RCC 7860 (cell line): ENCODE data around the gene OSTF1.

ENCODE experiments used
- DNase-seq: peaks from one replicate; pipeline ENCODE4 v3.0.0-alpha.2; 2015; ENCODE audit warnings: low spot score
- FAIRE-seq: peaks from 2 replicates; lab custom pipeline; 2012; peaks lifted over from hg19 to GRCh38; lab: Jason Lieb, UNC

The OSTF1 gene

DNA sequence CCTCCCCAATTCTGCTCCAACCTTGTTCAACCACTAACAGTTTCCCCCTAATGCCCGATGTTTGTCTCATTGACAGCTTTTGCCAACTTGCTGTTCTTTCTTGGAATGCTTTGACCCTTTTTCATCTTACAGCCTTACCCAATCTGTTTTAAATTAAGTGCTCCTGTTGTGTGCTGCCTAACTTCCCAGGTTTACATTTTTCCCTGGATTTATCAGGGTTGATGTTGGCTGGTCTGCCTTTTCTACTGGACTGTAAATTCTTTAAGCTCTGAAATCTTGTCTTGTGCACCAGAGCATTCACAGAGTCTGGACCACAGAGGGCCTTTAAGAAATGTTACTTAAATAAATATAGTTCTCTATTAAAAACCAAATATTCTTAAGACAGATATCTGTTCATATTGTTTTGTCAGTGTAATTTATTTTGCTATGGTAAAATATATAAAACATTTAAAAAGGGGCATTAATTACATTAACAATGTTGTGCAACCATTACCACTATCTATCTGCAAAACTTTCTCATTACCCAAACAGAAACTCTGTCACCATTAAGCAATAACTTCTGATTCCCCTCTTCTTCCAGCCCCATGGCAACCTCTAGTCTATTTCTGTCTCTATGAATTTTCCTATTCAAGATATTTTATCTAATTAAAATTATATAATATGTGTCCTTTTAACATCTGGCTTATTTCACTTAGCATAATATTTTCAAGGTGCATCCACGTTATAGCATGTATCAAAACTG, 73.0 kb downstream of the OSTF1 start:
- FAIRE-seq (no peak), DNase-seq (no peak)

GRCh38 chr9:75163764-75164163, 75.5 kb downstream of the OSTF1 start:
- DNase-seq (no peak), FAIRE-seq (no peak)

DNA sequence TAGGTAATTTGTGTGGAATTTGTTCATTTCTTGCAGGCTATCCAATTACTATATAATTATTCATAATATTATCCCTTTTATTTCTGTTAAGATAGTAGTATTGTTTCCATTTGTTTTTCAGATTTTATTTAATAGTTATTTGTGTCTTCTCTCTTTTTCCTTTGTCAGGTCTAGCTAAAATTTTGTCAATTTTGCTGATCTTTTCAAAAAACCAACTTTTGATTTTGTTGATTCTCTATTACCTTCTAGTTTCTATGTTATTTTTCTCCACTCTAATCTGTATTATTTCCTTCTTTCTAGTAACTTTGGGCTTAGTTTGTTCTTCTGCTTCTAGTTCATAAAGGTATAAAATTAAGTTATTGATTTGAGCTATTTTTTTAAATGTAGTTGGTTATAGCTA, 76.3 kb downstream of the OSTF1 start:
- FAIRE-seq (no peak), DNase-seq (no peak)

DNA sequence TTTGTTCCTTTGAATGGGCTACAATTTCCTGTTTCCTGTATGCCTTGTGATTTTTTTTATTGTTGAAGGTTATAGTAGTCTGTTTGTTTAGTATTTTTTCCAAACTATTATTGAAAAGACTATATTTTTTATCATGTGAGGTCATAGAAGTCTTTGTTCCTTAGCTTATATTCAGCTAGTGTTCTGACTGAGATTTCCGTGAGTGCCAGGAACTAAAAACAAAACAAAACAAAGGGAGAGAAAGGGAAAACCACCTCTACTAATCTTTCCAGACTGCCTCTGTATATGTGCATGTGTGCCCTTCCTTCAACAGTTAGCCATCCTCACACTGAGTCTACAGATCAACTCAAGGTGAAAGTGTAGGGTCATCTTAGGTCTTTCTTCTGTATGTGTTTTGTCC, 79.0 kb downstream of the OSTF1 start:
- no peak for DNase-seq
- no peak for FAIRE-seq

DNA sequence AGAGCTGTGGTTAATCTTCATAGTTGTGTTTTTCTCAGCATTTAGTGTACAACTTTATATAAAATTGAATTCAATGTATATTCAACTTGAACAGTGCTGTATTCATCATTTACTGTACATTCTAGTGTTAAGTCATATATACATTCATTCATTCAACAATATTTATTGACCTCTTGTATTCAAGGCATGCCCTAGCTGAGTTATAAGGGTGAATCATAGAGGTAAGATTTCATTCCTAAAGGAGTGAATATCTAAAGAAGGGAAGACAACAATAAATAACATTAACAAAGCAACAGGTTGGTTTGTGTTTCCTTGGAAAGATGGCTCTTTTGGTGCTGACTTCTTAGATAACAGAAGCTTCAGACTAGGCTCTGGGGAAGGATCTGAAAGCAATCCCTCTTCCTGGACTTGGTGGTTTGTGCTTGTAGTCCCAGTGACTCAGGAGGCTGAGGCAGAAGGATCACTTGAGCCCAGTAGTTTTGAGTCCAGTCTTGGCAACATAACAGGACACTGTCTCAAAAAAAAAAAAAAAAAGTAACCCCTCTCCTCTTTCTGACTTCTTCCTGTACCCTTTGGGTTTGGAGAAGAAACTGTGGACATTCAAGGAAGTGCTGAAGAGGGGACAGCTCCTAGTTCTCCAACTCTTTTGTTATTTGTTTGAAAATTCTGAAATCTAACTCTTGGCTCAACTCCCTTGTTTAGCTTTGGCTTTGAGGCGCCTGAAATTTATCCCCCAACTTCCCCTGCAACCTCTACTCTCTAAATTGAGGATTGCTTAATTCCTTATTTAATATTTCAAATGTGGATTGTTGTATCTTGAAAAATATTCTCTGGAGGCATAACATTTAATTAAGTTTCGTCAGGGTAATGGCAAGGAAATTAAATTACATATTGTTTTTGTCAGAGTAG, 80.2 kb downstream of the OSTF1 start:
- DNase-seq (no peak), FAIRE-seq (no peak)

DNA sequence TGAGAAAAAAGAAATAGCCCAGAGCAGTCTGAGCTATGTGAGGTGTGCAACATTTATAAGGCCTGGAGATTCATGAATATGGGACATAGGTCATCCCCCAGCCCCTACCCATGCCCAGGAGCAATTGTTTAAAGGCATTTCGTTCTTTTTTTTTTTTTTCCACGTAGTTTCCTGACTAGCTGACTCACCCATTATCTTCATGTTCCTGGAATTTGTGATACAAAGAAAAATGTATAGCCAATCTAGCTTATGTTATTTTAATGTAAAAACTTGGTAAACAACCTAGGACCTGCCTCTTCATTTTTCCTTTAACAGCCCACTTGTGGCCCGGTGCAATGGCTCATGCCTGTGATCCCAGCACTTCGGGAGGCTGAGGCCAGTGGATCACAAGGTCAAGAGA, 81.3 kb downstream of the OSTF1 start:
- FAIRE-seq (no peak), DNase-seq (no peak)

DNA sequence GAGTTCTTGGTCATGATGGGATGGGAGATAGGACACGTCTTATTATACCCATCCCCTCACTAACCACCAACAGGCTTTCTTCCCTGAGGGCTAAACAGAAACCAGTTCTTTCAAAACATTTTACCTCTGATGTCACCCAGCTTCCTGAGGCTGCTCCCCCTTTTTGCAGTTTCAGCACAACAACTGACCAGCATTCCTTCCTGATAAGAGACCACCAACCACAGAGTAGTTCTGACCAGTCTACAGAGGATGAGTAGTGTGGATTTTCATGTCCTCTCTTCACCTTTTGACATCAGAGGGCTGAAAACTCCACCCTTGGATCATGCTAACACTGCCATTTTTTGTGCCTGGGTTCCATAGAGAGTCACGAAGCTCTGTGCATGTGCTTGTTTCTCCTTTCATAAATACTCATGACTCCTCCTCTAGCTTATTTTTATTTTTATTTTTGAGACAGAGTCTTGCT, 82.6 kb downstream of the OSTF1 start:
- DNase-seq (no peak), FAIRE-seq (no peak)

DNA sequence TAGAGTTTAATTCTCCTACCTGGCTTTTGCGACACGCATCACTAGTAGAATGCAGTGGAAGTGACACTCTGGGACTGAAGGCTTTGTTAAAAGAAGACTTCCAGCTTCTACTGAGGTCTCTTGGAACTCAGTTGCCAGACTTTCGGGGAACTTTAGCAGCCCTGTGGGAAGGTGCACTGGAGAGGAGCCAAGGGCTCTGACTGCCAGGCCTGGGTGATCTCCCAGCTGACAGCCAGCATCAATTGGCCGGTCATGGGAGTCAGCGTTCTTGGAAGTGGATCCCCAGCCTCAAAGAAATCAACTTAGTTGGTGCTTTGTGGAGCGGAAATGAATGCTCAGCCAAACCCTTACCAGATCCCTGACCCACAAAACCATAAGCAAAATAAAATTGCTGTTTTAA, 87.1 kb downstream of the OSTF1 start:
- FAIRE-seq (no peak), DNase-seq (no peak)

GRCh38 chr9:75176037-75176436, 87.7 kb downstream of the OSTF1 start:
- DNase-seq (no peak), FAIRE-seq (peak; percentile 55)

- FAIRE-seq, result no peak
- no peak for DNase-seq
These were observed 93.4 kb downstream of the OSTF1 start for GRCh38 chr9:75181750-75182149.

DNA sequence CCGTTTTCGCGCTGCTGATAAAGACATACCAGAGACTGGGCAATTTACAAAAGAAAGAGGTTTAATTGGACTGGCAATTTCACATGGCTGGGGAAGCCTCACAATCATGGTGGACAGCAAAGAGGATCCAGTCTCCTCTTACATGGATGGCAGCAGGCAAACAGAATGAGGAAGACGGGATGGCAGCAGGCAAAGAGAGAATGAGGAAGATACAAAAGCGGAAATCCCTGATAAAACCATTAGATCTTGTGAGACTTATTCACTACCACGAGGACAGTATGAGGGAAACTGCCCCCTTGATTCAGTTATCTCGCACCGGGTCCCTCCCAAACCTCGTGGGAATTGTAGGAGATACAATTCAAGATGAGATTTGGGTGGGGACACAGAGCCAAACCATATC, 95.0 kb downstream of the OSTF1 start:
- no peak for FAIRE-seq

GRCh38 chr9:75184471-75184870, 96.2 kb downstream of the OSTF1 start:
- FAIRE-seq, result no peak
- no peak for DNase-seq

More for the DNA sequence above, 95.0 kb downstream of the OSTF1 start:
- DNase-seq, result no peak

DNA sequence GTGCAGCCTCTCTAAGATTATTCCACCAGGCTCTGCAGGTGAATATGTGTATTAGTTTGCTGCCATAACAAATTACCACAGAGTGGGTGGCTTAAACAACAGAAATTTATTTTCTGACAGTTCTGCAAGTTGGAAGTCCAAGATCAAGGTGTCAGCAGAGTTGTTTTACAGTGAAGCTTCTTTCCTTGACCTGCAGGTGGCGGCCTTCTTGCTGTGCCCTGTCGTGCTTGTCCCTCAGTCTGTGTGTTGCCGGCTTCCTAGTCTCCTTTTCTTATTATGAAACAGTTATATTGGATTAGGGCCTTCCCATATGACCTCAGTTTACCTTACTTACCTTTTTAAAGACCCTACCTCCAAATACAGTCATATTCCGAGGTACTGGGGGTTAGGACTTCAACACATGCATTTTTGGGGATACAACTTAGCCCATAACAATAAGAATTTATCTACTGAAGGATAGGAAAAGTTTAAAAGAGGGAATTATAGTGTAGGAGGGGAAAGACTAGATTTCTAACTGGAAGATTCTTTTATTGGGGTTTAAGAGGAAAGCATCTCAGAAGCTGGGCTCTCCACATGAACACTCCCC, 97.4 kb downstream of the OSTF1 start:
- peak; percentile 27 for DNase-seq
- FAIRE-seq, result no peak

DNA sequence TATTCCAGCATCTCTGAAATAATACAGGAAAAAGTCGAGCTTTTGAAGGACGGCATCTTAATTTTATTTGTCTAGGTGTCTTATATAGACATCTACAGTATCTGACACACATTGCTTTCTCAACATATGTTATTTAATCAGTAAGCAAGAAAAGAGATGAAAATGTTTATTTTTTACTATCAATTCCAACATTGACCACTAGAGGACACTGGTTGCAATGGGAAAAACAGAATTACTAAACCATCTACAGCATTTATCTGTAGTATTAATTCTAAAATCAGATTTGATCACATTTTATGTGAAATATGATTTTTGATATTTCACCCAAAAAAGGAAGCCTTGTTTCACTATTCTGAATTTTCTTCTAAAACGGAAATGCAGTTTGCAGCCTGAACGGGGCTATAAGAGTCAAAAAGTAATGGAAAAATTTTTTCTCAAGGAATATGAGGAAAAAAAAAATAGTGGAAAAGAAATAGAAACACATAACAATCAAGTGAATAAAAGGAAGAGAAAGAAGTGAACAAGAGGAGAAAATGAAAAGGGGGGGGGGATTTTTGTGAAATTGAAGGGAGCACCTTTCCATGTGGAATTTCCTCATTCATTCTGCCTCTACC, 98.6 kb downstream of the OSTF1 start:
- FAIRE-seq, result peak; percentile 81
- DNase-seq, result no peak

DNA sequence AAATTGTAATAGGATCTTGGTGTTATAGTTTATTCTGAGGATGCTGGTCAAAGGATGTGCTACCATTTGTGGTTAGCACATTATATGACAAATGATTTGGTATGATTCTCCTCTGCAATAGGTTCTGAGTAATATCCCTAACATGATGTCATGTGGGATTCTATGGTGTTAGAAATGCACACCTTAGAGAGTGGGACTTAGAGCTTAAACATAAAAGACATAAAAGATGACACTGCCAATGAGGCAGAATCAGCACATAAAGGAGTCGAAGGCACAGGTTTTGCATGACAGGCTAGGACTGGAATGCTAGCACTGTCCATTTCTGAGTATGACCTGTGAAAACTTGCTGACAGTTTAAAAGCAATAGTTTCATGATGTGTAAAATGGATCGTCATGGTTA, 100.4 kb downstream of the OSTF1 start:
- no peak for FAIRE-seq
- no peak for DNase-seq

DNA sequence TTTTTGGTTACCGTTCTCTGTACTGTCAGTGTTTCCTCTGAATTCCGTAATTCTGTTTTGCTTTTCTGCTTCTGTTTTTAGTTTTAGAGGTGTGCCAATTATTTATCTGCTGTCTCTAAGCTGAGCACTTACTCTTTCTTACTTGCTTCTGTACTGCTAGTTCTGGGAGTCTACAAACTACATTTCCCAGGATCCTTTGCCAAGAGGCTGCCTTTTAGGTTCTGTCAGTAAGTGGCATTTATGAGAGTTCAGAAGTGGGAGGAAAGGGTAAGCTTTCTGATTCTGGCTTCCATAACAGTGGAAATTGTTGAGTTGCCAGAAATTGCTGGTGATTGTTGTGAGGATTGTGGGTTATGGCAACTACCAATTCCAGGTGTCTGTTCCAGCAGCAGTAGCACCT, 102.4 kb downstream of the OSTF1 start:
- DNase-seq (no peak), FAIRE-seq (no peak)
